NCI-H1105 treated with DMSO at 0.1 percent for 48 hours (cell line): ENCODE measurements around the gene LBP.
"Not testable (repeated sequence)": the region's sequence is repeated elsewhere in the genome, so short reads cannot be mapped to it uniquely, and the experiment has no call there.

Experiments
- DNase-seq: peaks from one replicate; lab custom pipeline; 2025; lab: John Stamatoyannopoulos, UW

The LBP gene

GRCh38 chr20:38350879-38351775 lies 4.8 kb downstream of the LBP start:
- no peak for DNase-seq

GRCh38 chr20:38353316-38353715 lies 7.0 kb downstream of the LBP start:
- no peak for DNase-seq

DNA sequence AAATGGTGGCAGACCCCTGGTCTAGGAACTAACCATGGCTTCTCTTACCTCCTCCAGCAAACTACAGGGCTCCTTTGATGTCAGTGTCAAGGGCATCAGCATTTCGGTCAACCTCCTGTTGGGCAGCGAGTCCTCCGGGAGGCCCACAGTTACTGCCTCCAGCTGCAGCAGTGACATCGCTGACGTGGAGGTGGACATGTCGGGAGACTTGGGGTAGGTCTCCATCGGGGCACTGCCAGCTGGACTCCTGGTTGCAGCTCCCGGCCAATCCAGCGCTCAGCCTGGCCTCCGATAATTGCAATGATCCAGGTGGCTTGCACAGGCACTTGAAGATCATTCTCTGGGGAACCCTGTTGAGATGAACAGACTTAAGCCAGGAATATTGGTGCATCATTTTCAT lies 7.9 kb downstream of the LBP start:
- DNase-seq = no peak

DNA sequence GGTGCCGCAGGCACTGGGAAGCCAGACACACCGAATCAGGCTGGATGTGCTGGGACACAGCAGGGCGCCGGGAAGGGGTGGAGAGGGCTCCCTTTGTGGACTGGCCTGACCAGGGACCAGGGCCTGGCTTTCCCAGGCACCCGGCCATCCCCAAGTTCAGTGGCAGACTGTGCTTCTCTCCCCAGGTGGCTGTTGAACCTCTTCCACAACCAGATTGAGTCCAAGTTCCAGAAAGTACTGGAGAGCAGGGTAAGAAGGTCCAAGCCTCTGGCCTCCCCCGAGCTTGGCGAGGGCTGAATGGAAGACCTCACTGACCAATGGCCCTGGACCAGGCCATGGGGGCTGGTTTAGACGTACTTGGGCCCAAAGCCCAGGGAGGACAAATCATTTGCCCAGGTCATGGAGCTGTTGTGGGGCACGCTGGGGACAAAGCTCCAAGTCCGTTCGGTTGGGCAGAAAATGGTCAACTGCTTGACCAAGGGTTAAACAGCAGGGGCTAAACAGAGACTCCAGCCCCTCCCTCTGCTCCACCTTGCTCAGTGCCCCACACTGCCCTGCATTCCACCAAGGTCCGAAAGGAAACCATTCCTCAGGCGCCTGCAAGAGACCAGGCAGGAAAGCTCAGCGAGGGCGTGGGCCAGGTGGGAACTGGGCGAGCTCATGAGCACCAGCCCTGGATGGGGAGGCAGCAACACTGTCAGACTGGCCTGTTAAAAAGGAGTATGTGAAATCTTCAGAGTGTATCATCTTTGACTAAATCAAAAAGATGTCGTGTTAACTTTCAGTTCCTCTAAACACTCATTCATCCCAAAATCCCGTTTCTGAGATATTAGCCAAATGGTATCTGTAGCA lies 9.1 kb downstream of the LBP start:
- no peak for DNase-seq

GRCh38 chr20:38357653-38358207 lies 11.4 kb downstream of the LBP start:
- DNase-seq = no peak

DNA sequence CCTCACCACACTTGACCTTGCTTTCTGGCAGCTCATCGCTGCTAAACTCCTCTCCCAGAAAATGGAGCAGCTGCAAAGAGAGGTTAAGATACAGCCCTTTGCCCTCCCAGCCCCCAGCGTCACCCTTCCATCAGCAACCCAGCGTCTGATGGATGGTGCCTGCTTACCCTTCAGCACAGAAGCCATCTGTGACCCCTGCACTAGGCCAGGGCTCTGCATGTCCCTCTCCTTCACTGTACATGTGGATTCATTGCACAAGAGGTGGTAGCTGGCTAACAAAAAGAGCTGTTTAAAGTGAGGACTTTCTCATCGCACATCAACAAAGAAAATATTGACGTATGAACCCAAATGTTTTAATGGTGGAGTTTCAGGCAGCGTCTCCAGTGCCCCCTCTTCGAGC lies 12.3 kb downstream of the LBP start:
- no peak for DNase-seq

DNA sequence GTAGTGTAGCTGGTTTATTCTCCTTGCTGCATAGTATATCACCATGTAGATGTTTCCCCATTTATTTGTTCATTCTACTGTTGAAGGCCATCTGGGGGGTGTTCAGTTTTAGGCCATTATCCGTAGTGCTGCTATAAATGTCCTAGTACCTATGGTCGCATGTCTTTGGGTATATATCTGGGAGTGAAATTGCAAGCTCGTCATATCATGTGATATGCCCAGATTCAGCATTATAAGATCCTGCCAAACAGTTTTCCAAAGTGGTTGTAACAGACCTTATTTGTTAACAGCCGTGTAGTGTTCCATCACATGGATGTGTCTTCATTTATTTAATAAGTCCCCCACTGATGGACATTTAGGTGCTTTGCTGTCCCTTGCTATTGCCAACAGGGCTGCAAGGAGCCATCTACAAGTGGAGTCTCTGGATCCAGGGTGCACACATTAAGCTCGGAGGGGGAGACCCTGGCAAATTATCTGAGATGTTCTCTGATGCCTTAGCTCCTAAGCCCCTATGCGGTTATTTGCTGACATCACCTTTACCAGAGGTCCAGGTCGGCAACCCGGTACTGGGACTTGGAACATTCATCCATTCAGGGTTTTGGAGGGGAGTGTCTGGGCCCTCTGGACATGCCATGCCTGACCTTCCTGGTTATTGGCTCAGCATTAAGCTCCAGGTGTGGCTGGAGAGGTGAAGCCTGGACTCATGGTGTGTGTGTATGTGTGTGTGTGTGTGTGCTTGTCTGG lies 16.9 kb downstream of the LBP start:
- DNase-seq = no peak

DNA sequence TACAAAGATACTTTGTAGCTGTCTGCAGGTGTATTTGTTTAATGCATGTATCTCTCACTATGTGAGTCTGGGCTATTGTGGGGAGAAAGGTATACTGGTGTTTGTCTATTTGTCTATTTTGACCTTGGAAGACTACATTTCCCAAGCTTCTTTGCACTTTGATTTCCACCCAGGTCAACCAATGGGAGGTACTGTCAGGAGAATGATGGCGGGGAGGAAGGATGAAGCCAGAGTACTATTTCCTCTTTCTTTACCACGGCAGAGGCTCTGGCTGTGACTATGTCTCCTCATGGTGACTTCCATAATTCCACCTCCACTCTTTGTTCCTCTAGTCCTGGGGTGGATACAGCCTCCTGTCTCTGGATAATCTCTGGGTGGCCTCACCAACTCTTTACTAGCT lies 23.1 kb downstream of the LBP start:
- DNase-seq = no peak

DNA sequence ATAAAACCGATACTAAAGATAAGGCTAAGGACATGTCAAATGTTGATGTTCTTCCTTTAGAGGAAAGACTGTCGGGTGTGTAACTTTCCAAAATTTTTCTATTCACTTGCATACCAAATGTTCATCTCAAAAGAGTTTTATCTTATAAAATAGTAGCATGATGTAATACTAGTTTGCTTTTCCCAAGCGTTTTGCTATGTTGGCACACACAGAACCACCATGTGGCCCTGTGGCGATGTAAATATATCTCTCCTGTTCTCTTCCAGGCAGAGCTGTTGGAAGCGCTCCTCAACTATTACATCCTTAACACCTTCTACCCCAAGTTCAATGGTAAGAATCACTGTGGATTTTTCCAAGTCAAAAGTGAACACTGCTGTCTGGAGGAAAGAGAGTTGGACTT lies 26.5 kb downstream of the LBP start:
- no peak for DNase-seq

GRCh38 chr20:38373231-38373867 lies 27.1 kb downstream of the LBP start:
- DNase-seq = no peak

GRCh38 chr20:38373898-38374297 lies 27.6 kb downstream of the LBP start:
- DNase-seq = no peak

- no peak for DNase-seq
Observed at GRCh38 chr20:38377039-38377685, 30.9 kb downstream of the LBP start.

- DNase-seq = not testable (repeated sequence)
Observed at GRCh38 chr20:38377838-38378237, 31.6 kb downstream of the LBP start.

GRCh38 chr20:38383147-38383546 lies 36.9 kb downstream of the LBP start:
- DNase-seq = no peak

DNA sequence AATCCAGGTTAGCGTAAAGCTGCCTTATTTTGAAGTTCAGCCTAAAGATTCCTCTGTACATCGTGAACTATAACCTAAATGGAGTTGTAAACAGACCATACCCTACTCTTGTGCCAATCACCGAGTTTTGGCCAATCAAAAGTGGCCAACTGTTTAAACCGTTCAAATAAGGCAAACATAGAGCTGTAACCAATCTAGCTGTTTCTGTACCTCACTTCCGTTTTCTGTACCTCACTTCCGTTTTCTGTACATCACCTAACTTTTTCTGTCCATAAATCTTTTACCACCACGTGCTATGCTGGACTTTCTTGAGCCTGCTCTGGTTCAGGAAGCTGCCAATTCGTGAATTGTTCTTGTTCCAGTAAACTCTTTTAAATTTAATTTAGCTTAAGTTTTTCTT lies 39.7 kb downstream of the LBP start:
- no peak for DNase-seq

DNA sequence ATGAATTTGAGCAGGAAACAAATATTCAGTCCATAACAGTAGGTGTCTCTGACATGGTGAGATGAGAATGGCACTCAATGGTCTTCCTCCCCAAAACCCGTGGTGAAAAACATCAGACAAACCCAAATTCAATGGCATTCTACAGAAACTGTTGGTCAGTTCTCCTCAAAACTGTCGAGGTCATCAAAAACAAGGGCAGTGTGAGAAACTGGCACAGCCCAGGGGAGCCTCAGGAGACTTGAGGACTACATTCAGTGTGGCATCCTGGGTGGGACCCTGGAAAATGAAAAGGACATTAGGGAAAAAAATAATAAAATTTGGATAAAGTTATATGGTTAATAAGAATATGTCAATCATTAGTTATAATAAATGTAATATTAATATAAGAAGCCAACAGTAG lies 40.6 kb downstream of the LBP start:
- no peak for DNase-seq

DNA sequence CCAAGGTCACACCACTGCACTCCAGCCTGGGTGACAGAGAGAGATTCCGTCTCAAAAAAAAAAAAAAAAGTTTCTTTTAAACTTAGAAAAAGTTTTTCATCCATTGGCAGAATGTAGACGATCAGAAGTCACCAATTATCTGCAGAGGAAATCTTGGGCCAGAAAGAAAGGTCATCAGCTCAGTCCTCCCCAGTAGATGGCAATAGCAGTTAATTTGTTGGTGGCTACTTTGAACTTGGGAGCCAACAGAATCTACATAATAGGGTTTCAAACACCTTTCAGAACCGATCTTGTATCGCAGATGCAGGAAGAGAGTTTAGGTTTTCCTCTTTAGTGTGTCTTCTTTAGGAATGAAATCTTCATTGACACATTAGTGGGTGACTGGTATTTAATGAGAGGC lies 41.7 kb downstream of the LBP start:
- no peak for DNase-seq

GRCh38 chr20:38392356-38392755 lies 46.1 kb downstream of the LBP start:
- DNase-seq = no peak

DNA sequence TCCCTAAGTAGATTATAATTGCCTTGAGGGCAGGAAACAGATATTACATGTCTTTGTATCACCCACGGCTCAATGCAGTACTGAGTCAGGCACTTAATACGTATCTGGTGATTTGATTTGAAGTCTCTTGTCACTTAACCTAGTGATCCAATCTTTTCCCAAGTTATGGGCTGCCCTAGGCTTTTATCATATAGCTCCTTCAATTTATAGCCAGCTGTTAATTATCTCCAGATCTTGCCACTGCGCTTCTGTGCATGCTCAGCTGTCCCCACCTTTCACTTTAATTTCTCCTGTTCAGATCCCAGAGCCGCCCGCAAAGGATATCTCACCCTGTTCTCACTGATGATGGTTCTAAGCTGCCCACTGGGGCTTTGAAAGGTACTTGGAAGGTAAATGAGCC lies 47.0 kb downstream of the LBP start:
- DNase-seq = no peak

DNA sequence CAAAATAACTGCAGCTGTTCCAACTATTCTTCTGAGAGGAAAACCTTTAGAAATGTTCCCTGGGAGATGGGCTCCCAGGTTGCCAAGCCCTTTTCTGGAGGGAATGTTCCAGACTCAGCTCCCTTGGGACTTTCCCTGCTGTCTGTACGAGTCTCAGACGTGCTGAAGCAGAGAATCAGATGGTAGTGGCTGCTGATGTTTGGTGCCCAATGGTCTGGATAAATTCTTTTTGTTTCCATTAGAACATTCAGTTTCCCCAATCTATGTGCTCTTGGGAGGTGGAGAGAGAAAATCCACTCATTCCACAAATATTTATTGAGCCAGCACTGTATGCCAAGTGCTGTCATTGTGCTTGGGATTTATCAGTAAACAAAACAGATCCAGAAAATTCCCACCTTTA lies 48.9 kb downstream of the LBP start:
- no peak for DNase-seq

- DNase-seq = not testable (repeated sequence)
Observed at GRCh38 chr20:38395751-38396395, 49.6 kb downstream of the LBP start.
